ENCODE results near the gene IL5RA.
A peak's percentile ranks its signal among the peaks of the same experiment; 100 is the strongest.

Gene IL5RA

GRCh38 chr3:3129579-3129978, 19.4 kb upstream of the IL5RA start:
- TF ChIP-seq CTCF (IDR thresholded peaks at IDR 0.05): no peak
- H3K9me3 ChIP-seq: no peaks in the 10 kb centered on the region
- H3K27me3 ChIP-seq: no peaks in the 10 kb centered on the region
- no peak overlapping the region for H3K4me3 ChIP-seq (ENCODE audit: low read depth in 1 of 2, low read length in 1 of 2)
- H3K4me1 ChIP-seq (ENCODE audit: control insufficient read depth in 1 of 2, insufficient read depth in 1 of 2, low read depth in 1 of 2, low read length in 1 of 2): peaks cover 14% of the 10 kb centered on the region in 2 experiments
- H3K27ac ChIP-seq: no peak overlapping the region
- H3K36me3 ChIP-seq: peaks cover 26% of the 10 kb centered on the region

- Histone ChIP-seq H3K4me3 (ENCODE audit: low read depth in 1 of 2, low read length in 1 of 2) (peak overlapping the region; percentile 90 to 93), H3K4me1 (ENCODE audit: control insufficient read depth in 1 of 2, insufficient read depth in 1 of 2, low read depth in 1 of 2, low read length in 1 of 2) (peaks cover 14% of the 10 kb centered on the region in 2 experiments), H3K27me3 (no peaks in the 10 kb centered on the region), H3K36me3 (peaks cover 25% of the 10 kb centered on the region), H3K9me3 (no peaks in the 10 kb centered on the region), H3K27ac (peak overlapping the region; percentile 91)
- no peak for TF ChIP-seq CTCF (IDR thresholded peaks at IDR 0.05)
Measured at GRCh38 chr3:3127432-3128010, 17.3 kb upstream of the IL5RA start.

DNA sequence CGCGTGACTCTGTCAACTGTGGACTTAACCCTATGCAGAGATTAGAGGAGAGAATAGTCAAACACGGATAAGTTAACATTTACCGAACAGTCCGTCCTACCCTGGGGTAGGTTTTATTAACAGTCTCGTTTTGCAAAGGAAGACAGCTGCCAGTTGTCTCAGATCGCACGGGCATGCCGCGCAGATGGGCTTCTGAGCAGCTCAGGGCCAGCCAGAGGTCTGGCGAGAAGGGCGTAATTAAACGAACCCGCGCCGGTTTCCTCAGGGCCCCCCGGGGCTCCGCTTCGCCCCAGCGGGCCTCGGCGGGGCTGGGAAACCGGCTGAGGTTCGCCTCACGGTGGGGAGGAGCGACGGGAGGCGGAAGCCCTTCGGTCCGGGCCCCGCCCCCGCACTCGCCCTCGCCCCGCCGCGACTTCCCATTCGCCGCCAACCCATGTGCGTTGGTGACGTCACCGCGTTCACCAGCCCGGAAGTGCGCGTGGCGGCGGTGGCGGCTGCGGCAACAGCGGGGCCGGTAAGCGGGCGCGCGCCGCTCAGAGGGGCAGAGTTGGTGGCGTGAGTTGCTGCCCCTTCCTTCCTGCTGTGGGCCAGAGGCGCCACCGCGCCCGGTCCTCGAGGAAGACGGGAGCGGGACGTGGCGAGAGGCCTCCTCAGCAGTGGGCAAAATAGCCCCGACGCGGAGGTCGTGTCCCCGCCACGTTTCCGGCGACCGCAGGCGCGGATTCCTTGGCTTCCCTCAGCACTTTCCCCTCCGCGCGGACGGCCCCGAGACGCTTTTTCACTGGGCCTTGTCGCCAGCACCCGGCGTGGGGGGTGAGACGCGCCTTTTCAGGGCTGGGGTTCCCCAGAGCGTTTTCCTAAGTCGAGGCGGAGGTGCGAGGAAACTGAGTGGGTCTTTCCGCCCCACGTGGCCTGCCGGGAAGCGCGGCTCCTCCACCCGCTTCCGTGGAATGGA, 16.6 kb upstream of the IL5RA start, which contains the start of gene TRNT1:
TRNT1 (plus strand) TSS at position 464 of the 955 bp plus-strand sequence. CDS start 2,101 bp downstream, outside the sequence.
- Histone ChIP-seq H3K27ac (peak within 1 kb of the TSS; percentile 91), H3K4me3 (ENCODE audit: low read depth in 1 of 2, low read length in 1 of 2) (peak within 1 kb of the TSS; percentile 90 to 93), H3K27me3 (no peaks in the 10 kb centered on the region), H3K36me3 (peaks cover 25% of the 10 kb centered on the region), H3K4me1 (ENCODE audit: control insufficient read depth in 1 of 2, insufficient read depth in 1 of 2, low read depth in 1 of 2, low read length in 1 of 2) (peaks cover 14% of the 10 kb centered on the region in 2 experiments), H3K9me3 (no peaks in the 10 kb centered on the region)
- peak; percentile 50 for TF ChIP-seq CTCF (IDR thresholded peaks at IDR 0.05)

GRCh38 chr3:3125977-3126376, 15.8 kb upstream of the IL5RA start:
- Histone ChIP-seq H3K4me1 (ENCODE audit: control insufficient read depth in 1 of 2, insufficient read depth in 1 of 2, low read depth in 1 of 2, low read length in 1 of 2) (peaks cover 14% of the 10 kb centered on the region in 2 experiments), H3K27ac (peak overlapping the region; percentile 91), H3K27me3 (no peaks in the 10 kb centered on the region), H3K4me3 (ENCODE audit: low read depth in 1 of 2, low read length in 1 of 2) (peak overlapping the region; percentile 90 to 93), H3K9me3 (no peaks in the 10 kb centered on the region), H3K36me3 (peaks cover 22% of the 10 kb centered on the region)
- TF ChIP-seq CTCF (IDR thresholded peaks at IDR 0.05): no peak

DNA sequence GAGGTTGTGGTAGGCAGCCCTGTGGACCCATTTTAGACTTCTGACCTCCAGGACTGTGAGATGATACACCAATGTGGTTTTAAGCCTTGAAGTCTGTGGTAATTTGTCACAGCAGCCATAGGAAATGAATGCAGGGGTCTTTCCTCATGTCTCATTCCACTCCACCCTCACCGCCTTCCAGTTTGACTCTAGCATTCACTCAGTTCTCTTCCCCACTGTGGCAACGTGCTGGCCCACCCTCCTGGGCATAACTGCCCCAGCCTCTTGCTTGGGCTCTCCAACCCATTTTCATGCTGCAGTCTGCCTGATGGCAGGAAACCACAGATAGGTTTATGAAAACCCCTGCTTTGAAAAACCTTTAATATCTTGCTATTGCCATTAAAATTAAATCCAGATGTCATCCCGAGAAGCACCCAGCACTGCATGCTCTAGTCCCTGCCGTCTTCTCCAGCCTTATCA, 9.2 kb upstream of the IL5RA start:
- H3K36me3 ChIP-seq: no peaks in the 10 kb centered on the region
- H3K4me1 ChIP-seq (ENCODE audit: control insufficient read depth in 1 of 2, insufficient read depth in 1 of 2, low read depth in 1 of 2, low read length in 1 of 2): no peaks in the 10 kb centered on the region
- H3K4me3 ChIP-seq (ENCODE audit: low read depth in 1 of 2, low read length in 1 of 2): no peak overlapping the region
- no peak for TF ChIP-seq CTCF (IDR thresholded peaks at IDR 0.05)
- no peak overlapping the region for H3K27ac ChIP-seq
- H3K27me3 ChIP-seq: no peaks in the 10 kb centered on the region
- H3K9me3 ChIP-seq: no peaks in the 10 kb centered on the region

Measured in neutrophil (primary cell).